ENCODE results near the gene ACOT13.
"Not testable (repeated sequence)": the region's sequence is repeated elsewhere in the genome, so short reads cannot be mapped to it uniquely, and the experiment has no call there.

The ACOT13 gene

GRCh38 chr6:24721461-24722215, 54.8 kb downstream of the ACOT13 start:
- Mint-ChIP-seq H3K4me3 (peak overlapping the region; percentile 96), H3K9me3 (no peaks in the 10 kb centered on the region), H3K27ac (peak overlapping the region; percentile 100), H3K36me3 (peaks cover 17% of the 10 kb centered on the region), H3K27me3 (no peaks in the 10 kb centered on the region), H3K4me1 (peaks cover 35% of the 10 kb centered on the region)

- Mint-ChIP-seq H3K27me3 (peaks cover under 1% of the 10 kb centered on the region), H3K4me1 (peaks cover 19% of the 10 kb centered on the region), H3K27ac (peak overlapping the region; percentile 83), H3K4me3 (peak overlapping the region; percentile 33), H3K9me3 (no peaks in the 10 kb centered on the region), H3K36me3 (peaks cover 8% of the 10 kb centered on the region)
Measured at GRCh38 chr6:24723270-24723669, 56.4 kb downstream of the ACOT13 start.

- H3K27ac Mint-ChIP-seq, H3K27me3 Mint-ChIP-seq, H3K4me1 Mint-ChIP-seq, H3K4me3 Mint-ChIP-seq: not testable (repeated sequence)
- Mint-ChIP-seq H3K9me3 (peaks cover 16% of the 10 kb centered on the region), H3K36me3 (peaks cover 12% of the 10 kb centered on the region)
Measured at GRCh38 chr6:24730653-24731052, 63.8 kb downstream of the ACOT13 start.

- H3K9me3 Mint-ChIP-seq, result peaks cover 16% of the 10 kb centered on the region
- H3K27ac Mint-ChIP-seq, H3K27me3 Mint-ChIP-seq, H3K4me1 Mint-ChIP-seq, H3K4me3 Mint-ChIP-seq: not testable (repeated sequence)
- peaks cover 12% of the 10 kb centered on the region for H3K36me3 Mint-ChIP-seq
Measured at GRCh38 chr6:24731456-24732134, 64.7 kb downstream of the ACOT13 start.

- H3K9me3 Mint-ChIP-seq, result peaks cover 16% of the 10 kb centered on the region
- H3K27me3 Mint-ChIP-seq, result peaks cover 1% of the 10 kb centered on the region
- H3K27ac Mint-ChIP-seq, result no peak overlapping the region
- peaks cover 9% of the 10 kb centered on the region for H3K36me3 Mint-ChIP-seq
- H3K4me3 Mint-ChIP-seq, result no peak overlapping the region
- H3K4me1 Mint-ChIP-seq, result peaks cover 6% of the 10 kb centered on the region
Measured at GRCh38 chr6:24734166-24734565, 67.3 kb downstream of the ACOT13 start.

- not testable (repeated sequence) for H3K4me1 Mint-ChIP-seq, H3K36me3 Mint-ChIP-seq, H3K4me3 Mint-ChIP-seq
Measured at GRCh38 chr6:24734710-24735109, 67.8 kb downstream of the ACOT13 start.

GRCh38 chr6:24738741-24739140, 71.9 kb downstream of the ACOT13 start:
- peaks cover 24% of the 10 kb centered on the region for H3K4me1 Mint-ChIP-seq

More at GRCh38 chr6:24734710-24735109, 67.8 kb downstream of the ACOT13 start:
- not testable (repeated sequence) for H3K27me3 Mint-ChIP-seq, H3K27ac Mint-ChIP-seq
- peaks cover 12% of the 10 kb centered on the region for H3K9me3 Mint-ChIP-seq

GRCh38 chr6:24740861-24741260, 74.0 kb downstream of the ACOT13 start:
- Mint-ChIP-seq H3K4me3 (no peak overlapping the region), H3K9me3 (peaks cover 6% of the 10 kb centered on the region), H3K27me3 (peaks cover 1% of the 10 kb centered on the region), H3K36me3 (no peaks in the 10 kb centered on the region), H3K27ac (no peak overlapping the region), H3K4me1 (peaks cover 22% of the 10 kb centered on the region)

More at GRCh38 chr6:24738741-24739140, 71.9 kb downstream of the ACOT13 start:
- H3K27me3 Mint-ChIP-seq, result peaks cover 1% of the 10 kb centered on the region
- H3K27ac Mint-ChIP-seq, result no peak overlapping the region
- no peak overlapping the region for H3K4me3 Mint-ChIP-seq
- H3K36me3 Mint-ChIP-seq, result no peaks in the 10 kb centered on the region
- peaks cover 6% of the 10 kb centered on the region for H3K9me3 Mint-ChIP-seq

GRCh38 chr6:24742216-24742738, 75.4 kb downstream of the ACOT13 start:
- no peak overlapping the region for H3K4me3 Mint-ChIP-seq
- peak overlapping the region; percentile 78 for H3K27ac Mint-ChIP-seq
- peaks cover 20% of the 10 kb centered on the region for H3K4me1 Mint-ChIP-seq
- no peaks in the 10 kb centered on the region for H3K36me3 Mint-ChIP-seq
- H3K9me3 Mint-ChIP-seq, result peaks cover 6% of the 10 kb centered on the region
- no peaks in the 10 kb centered on the region for H3K27me3 Mint-ChIP-seq

- Mint-ChIP-seq H3K27me3 (no peaks in the 10 kb centered on the region), H3K27ac (peak overlapping the region; percentile 78), H3K36me3 (no peaks in the 10 kb centered on the region), H3K4me1 (peaks cover 20% of the 10 kb centered on the region), H3K9me3 (peaks cover 6% of the 10 kb centered on the region), H3K4me3 (peak overlapping the region; percentile 59)
Measured at GRCh38 chr6:24743265-24743943, 76.5 kb downstream of the ACOT13 start.

- peaks cover 20% of the 10 kb centered on the region for H3K4me1 Mint-ChIP-seq
- no peak overlapping the region for H3K4me3 Mint-ChIP-seq
- H3K27ac Mint-ChIP-seq, result peak overlapping the region; percentile 78
- no peaks in the 10 kb centered on the region for H3K36me3 Mint-ChIP-seq
- H3K27me3 Mint-ChIP-seq, result no peaks in the 10 kb centered on the region
- peaks cover 6% of the 10 kb centered on the region for H3K9me3 Mint-ChIP-seq
Measured at GRCh38 chr6:24743944-24744335, 77.1 kb downstream of the ACOT13 start.

GRCh38 chr6:24744911-24745310, 78.0 kb downstream of the ACOT13 start:
- peak overlapping the region; percentile 7 for H3K27ac Mint-ChIP-seq
- no peaks in the 10 kb centered on the region for H3K27me3 Mint-ChIP-seq
- H3K9me3 Mint-ChIP-seq, result peaks cover 6% of the 10 kb centered on the region
- no peaks in the 10 kb centered on the region for H3K36me3 Mint-ChIP-seq
- H3K4me3 Mint-ChIP-seq, result no peak overlapping the region
- H3K4me1 Mint-ChIP-seq, result peaks cover 20% of the 10 kb centered on the region

GRCh38 chr6:24749297-24749696, 82.4 kb downstream of the ACOT13 start:
- Mint-ChIP-seq H3K36me3 (no peaks in the 10 kb centered on the region), H3K9me3 (no peaks in the 10 kb centered on the region), H3K4me1 (no peaks in the 10 kb centered on the region), H3K27me3 (peaks cover 5% of the 10 kb centered on the region), H3K27ac (no peak overlapping the region), H3K4me3 (no peak overlapping the region)

GRCh38 chr6:24750878-24751277, 84.0 kb downstream of the ACOT13 start:
- not testable (repeated sequence) for H3K9me3 Mint-ChIP-seq, H3K36me3 Mint-ChIP-seq, H3K27ac Mint-ChIP-seq, H3K27me3 Mint-ChIP-seq, H3K4me1 Mint-ChIP-seq, H3K4me3 Mint-ChIP-seq

GRCh38 chr6:24752503-24752902, 85.6 kb downstream of the ACOT13 start:
- no peaks in the 10 kb centered on the region for H3K4me1 Mint-ChIP-seq
- no peaks in the 10 kb centered on the region for H3K36me3 Mint-ChIP-seq
- H3K27me3 Mint-ChIP-seq, result peaks cover 5% of the 10 kb centered on the region
- no peaks in the 10 kb centered on the region for H3K9me3 Mint-ChIP-seq
- no peak overlapping the region for H3K4me3 Mint-ChIP-seq
- no peak overlapping the region for H3K27ac Mint-ChIP-seq

All from activated naive CD4-positive, alpha-beta T cell treated with anti-CD3 and anti-CD28 coated beads, Interleukin-2, amount 50 U/mL, for 24 hours (primary cell).